ENCODE measurements around the gene SLC6A3. TPM values are rescaled to one million over a fixed set of nuclear protein-coding genes. Genes with fewer than 3 reads are reported as not detected.

The SLC6A3 gene
- total RNA-seq, 4 donors from 2014 or later, result 0.07 to 0.15 TPM; not detected in 2

- Histone ChIP-seq H3K27me3 (no peaks in the 10 kb centered on the region), H3K4me3 (no peak overlapping the region), H3K27ac (no peak overlapping the region), H3K36me3 (no peaks in the 10 kb centered on the region), H3K4me1 (no peaks in the 10 kb centered on the region), H3K9me3 (no peaks in the 10 kb centered on the region)
- DNase-seq, result no peak
- intact Hi-C loops (cut with DNase I; ENCODE audit: low total_unique reads), result no loop called here
- TF ChIP-seq CTCF (IDR thresholded peaks at IDR 0.05) (no peak), POLR2A (IDR thresholded peaks at IDR 0.05) (no peak)
Observed at GRCh38 chr5:1481266-1481958, 36.2 kb upstream of the SLC6A3 start.

DNA sequence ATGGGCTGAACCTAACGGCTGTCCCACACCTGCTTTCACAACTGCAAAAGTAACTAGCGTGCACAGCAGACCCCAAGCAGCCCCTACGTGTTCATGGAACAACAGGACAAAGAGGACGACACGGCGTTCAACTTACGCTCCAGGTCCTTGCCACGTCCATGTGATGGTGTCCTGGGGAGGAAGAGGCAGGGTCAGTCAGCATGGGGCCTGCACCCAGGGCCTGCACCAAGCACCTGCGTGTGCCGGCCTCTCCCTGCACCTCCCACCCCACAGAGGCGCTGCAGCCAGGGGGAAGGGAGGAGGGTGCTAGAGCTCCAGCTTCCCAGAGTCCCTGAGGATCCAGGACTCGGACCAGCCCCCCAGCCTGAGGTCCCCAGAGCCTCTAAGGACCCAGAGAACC lies 35.6 kb upstream of the SLC6A3 start:
- Histone ChIP-seq H3K9me3 (no peaks in the 10 kb centered on the region), H3K36me3 (no peaks in the 10 kb centered on the region), H3K4me3 (no peak overlapping the region), H3K27me3 (no peaks in the 10 kb centered on the region), H3K27ac (no peak overlapping the region), H3K4me1 (no peaks in the 10 kb centered on the region)
- TF ChIP-seq CTCF (IDR thresholded peaks at IDR 0.05) (no peak), POLR2A (IDR thresholded peaks at IDR 0.05) (no peak)
- DNase-seq, result no peak
- intact Hi-C loops (cut with DNase I; ENCODE audit: low total_unique reads), result no loop called here

DNA sequence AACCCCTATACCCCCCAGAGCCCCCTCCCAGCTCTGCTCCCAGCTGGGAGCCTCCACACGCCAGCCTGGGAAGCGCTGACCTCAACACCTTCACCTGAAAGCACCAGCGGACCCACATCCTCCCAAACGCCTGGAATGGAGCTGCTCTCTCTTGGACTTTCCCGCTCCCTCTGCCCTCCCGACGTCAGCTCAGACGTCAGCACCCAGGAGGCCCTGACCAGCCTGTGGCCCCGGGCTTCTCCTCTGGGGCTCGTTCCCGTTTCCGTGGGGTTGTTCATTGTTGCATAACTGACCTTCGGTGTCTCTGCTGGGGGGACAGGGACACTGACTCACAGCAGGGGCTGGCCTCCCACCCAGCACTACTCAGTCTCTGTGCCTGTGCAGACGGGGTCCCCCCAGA lies 35.0 kb upstream of the SLC6A3 start:
- intact Hi-C loops (cut with DNase I; ENCODE audit: low total_unique reads), result no loop called here
- no peaks in the 10 kb centered on the region for H3K36me3 ChIP-seq
- no peak for DNase-seq

GRCh38 chr5:1479581-1480188 lies 34.4 kb upstream of the SLC6A3 start:
- intact Hi-C loops (cut with DNase I; ENCODE audit: low total_unique reads), result no loop called here
- H3K36me3 ChIP-seq, result no peaks in the 10 kb centered on the region
- peak overlapping the region in 1 of 2 donors; percentile 22 for H3K27ac ChIP-seq

More for the DNA sequence above, 35.0 kb upstream of the SLC6A3 start:
- no peak overlapping the region for H3K4me3 ChIP-seq
- H3K9me3 ChIP-seq, result no peaks in the 10 kb centered on the region
- no peaks in the 10 kb centered on the region for H3K27me3 ChIP-seq
- H3K27ac ChIP-seq, result no peak overlapping the region
- no peak for TF ChIP-seq POLR2A (IDR thresholded peaks at IDR 0.05)
- no peak for TF ChIP-seq CTCF (IDR thresholded peaks at IDR 0.05)
- no peaks in the 10 kb centered on the region for H3K4me1 ChIP-seq

More at GRCh38 chr5:1479581-1480188, 34.4 kb upstream of the SLC6A3 start:
- no peak overlapping the region for H3K4me3 ChIP-seq
- TF ChIP-seq CTCF (IDR thresholded peaks at IDR 0.05) (peak; percentile 43 to 57 (median 52)), POLR2A (IDR thresholded peaks at IDR 0.05) (no peak)
- H3K4me1 ChIP-seq, result no peaks in the 10 kb centered on the region
- no peaks in the 10 kb centered on the region for H3K27me3 ChIP-seq
- no peaks in the 10 kb centered on the region for H3K9me3 ChIP-seq
- peak; percentile 58 to 63 for DNase-seq

All from uterus (tissue), 4 donors.